WTC11 (cell line): ENCODE results near the gene MAGI3. TPM values are rescaled to one million over a fixed set of nuclear protein-coding genes. Genes with fewer than 3 reads are reported as not detected.

Experiments used
- ATAC-seq: fragments of 200-7000 bp; cut with Tn5 transposase; 2 replicates; pipeline ENCODE4 v1.10.0; 2021; ENCODE audit warnings: mild to moderate bottlenecking, moderate library complexity
- CTCF ChIA-PET: fragments of 300-600 bp; sonication (Branson Sonifier 250); formaldehyde crosslinking; loops from one replicate; lab custom pipeline; 2021; ENCODE audit warnings: antibody characterized with exemption; lab: Charles Lee
- POLR2A ChIA-PET: fragments of 350-600 bp; sonication (Branson Sonifier 250); formaldehyde crosslinking; loops from one replicate; lab custom pipeline; 2021; ENCODE audit warnings: antibody characterized with exemption; lab: Charles Lee
- DNase-seq: peaks from one replicate; pipeline ENCODE4 v3.0.0; 2021; ENCODE audit warnings: low spot score
- H3K27ac Mint-ChIP-seq: 2 replicates; pipeline ENCODE4 v1.8.0; 2021; ENCODE audit warnings: mixed read lengths
- H3K27me3 Mint-ChIP-seq: 2 replicates; pipeline ENCODE4 v1.8.0; 2021; ENCODE audit warnings: low read depth, mild to moderate bottlenecking, moderate library complexity, mixed read lengths
- H3K36me3 Mint-ChIP-seq: 2 replicates; pipeline ENCODE4 v1.8.0; 2021; ENCODE audit warnings: mixed read lengths
- H3K4me1 Mint-ChIP-seq: 2 replicates; pipeline ENCODE4 v1.8.0; 2022; ENCODE audit warnings: mixed read lengths
- H3K4me3 Mint-ChIP-seq: 2 replicates; pipeline ENCODE4 v1.8.0; 2021; ENCODE audit warnings: mild to moderate bottlenecking, moderate library complexity, mixed read lengths
- H3K9me3 Mint-ChIP-seq: 2 replicates; pipeline ENCODE4 v1.8.0; 2021; ENCODE audit warnings: mixed read lengths
- ETV6 ChIP-seq: sonication (generic); formaldehyde crosslinking; IDR thresholded peaks from 2 replicates; pipeline ENCODE4 v1.8.1; 2022; ENCODE audit warnings: mild to moderate bottlenecking, missing genetic modification reagents
- FOXJ3 ChIP-seq: sonication (generic); formaldehyde crosslinking; IDR thresholded peaks from 2 replicates; pipeline ENCODE4 v1.9.0; 2021; ENCODE audit warnings: missing genetic modification reagents, mild to moderate bottlenecking, borderline replicate concordance
- JAZF1 ChIP-seq: fragments of 250-450 bp; sonication (Bioruptor Pico); IDR thresholded peaks from 2 replicates; pipeline ENCODE4 v1.9.0; 2021; ENCODE audit warnings: moderate library complexity, mild to moderate bottlenecking, inconsistent platforms
- MYBL2 ChIP-seq: sonication (generic); formaldehyde crosslinking; IDR thresholded peaks from 2 replicates; pipeline ENCODE4 v1.8.1; 2023; ENCODE audit warnings: mild to moderate bottlenecking, moderate library complexity, missing genetic modification reagents
- NFE2L1 ChIP-seq: sonication (generic); formaldehyde crosslinking; IDR thresholded peaks from 2 replicates; pipeline ENCODE4 v1.8.1; 2023; ENCODE audit warnings: missing genetic modification reagents
- NR1H2 ChIP-seq: sonication (generic); formaldehyde crosslinking; IDR thresholded peaks from 2 replicates; pipeline ENCODE4 v1.9.0; 2021; ENCODE audit warnings: mild to moderate bottlenecking, moderate library complexity, missing genetic modification reagents
- OVOL2 ChIP-seq: fragments of 250-450 bp; sonication (Bioruptor Pico); IDR thresholded peaks from 2 replicates; pipeline ENCODE4 v1.9.0; 2021; ENCODE audit warnings: mild to moderate bottlenecking, borderline replicate concordance
- SMAD3 ChIP-seq: sonication (generic); formaldehyde crosslinking; IDR thresholded peaks from 2 replicates; pipeline ENCODE4 v1.8.0; 2022; ENCODE audit warnings: missing genetic modification reagents, mild to moderate bottlenecking, borderline replicate concordance
- ZNF121 ChIP-seq: sonication (generic); formaldehyde crosslinking; IDR thresholded peaks from 2 replicates; pipeline ENCODE4 v1.8.0; 2023; ENCODE audit warnings: missing genetic modification reagents
- ZNF416 ChIP-seq: fragments of 250-450 bp; sonication (Bioruptor Pico); IDR thresholded peaks from 2 replicates; pipeline ENCODE4 v1.9.0; 2021; ENCODE audit warnings: mild to moderate bottlenecking, inconsistent platforms
- ZNF423 ChIP-seq: fragments of 250-450 bp; sonication (Bioruptor Pico); IDR thresholded peaks from 2 replicates; pipeline ENCODE4 v2.1.2; 2022; ENCODE audit warnings: mild to moderate bottlenecking, moderate library complexity
- total RNA-seq: library from RNA; stranded (reverse); gene quantifications from 3 replicates; pipeline ENCODE4 v1.2.3, GENCODE V29; 2021
- TF ChIP-seq, protein P1 (sequence below): sonication (generic); formaldehyde crosslinking; IDR thresholded peaks from 2 replicates; pipeline ENCODE4 v1.8.1; 2023; ENCODE audit warnings: mild to moderate bottlenecking, missing genetic modification reagents
- TF ChIP-seq, protein P2 (sequence below): fragments of 250-450 bp; sonication (Bioruptor Pico); IDR thresholded peaks from 2 replicates; pipeline ENCODE4 v2.1.2; 2022; ENCODE audit warnings: mild to moderate bottlenecking, moderate library complexity
- TF ChIP-seq, protein P3 (sequence below): sonication (generic); formaldehyde crosslinking; IDR thresholded peaks from 2 replicates; pipeline ENCODE4 v1.8.1; 2023; ENCODE audit warnings: mild to moderate bottlenecking, missing genetic modification reagents, moderate library complexity
- TF ChIP-seq, protein P4 (sequence below): sonication (generic); formaldehyde crosslinking; IDR thresholded peaks from 2 replicates; pipeline ENCODE4 v1.8.1; 2022; ENCODE audit warnings: low read depth, missing genetic modification reagents, borderline replicate concordance
- TF ChIP-seq, protein P5 (sequence below): sonication (generic); formaldehyde crosslinking; IDR thresholded peaks from 2 replicates; pipeline ENCODE4 v1.8.0; 2022; ENCODE audit warnings: mild to moderate bottlenecking, missing genetic modification reagents
- TF ChIP-seq, protein P6 (sequence below): sonication (generic); formaldehyde crosslinking; IDR thresholded peaks from 2 replicates; pipeline ENCODE4 v1.8.0; 2022; ENCODE audit warnings: mild to moderate bottlenecking, missing genetic modification reagents

MAGI3 gene
- total RNA-seq, 1 experiment from 2014 or later, result 9.7 TPM

DNA sequence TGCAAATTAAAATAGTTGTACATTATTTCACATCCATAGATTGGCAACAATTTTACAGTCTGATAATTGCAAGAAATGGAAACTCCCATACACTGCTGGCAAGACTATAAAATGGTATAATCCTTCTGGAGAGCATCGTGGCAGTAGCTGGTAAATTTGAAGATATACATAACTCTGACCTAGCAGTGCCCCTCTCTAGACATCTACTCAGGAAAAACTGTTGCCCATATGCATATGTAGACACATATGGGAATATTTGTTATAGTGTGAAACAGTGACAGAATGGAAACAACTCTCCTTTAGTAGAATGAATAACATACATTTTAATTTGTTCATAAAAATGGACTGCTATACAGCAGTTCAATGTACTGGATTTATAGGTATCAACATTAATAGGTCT is 191.8 kb downstream of the MAGI3 start (continued):
- TF ChIP-seq, protein P1, sequence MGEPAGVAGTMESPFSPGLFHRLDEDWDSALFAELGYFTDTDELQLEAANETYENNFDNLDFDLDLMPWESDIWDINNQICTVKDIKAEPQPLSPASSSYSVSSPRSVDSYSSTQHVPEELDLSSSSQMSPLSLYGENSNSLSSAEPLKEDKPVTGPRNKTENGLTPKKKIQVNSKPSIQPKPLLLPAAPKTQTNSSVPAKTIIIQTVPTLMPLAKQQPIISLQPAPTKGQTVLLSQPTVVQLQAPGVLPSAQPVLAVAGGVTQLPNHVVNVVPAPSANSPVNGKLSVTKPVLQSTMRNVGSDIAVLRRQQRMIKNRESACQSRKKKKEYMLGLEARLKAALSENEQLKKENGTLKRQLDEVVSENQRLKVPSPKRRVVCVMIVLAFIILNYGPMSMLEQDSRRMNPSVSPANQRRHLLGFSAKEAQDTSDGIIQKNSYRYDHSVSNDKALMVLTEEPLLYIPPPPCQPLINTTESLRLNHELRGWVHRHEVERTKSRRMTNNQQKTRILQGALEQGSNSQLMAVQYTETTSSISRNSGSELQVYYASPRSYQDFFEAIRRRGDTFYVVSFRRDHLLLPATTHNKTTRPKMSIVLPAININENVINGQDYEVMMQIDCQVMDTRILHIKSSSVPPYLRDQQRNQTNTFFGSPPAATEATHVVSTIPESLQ, result no peak
- TF ChIP-seq JAZF1 (CRISPR knock-in tag) (no peak), MYBL2 (CRISPR knock-in tag) (no peak), SMAD3 (CRISPR knock-in tag) (no peak), ZNF121 (no peak)
- TF ChIP-seq, protein P2, sequence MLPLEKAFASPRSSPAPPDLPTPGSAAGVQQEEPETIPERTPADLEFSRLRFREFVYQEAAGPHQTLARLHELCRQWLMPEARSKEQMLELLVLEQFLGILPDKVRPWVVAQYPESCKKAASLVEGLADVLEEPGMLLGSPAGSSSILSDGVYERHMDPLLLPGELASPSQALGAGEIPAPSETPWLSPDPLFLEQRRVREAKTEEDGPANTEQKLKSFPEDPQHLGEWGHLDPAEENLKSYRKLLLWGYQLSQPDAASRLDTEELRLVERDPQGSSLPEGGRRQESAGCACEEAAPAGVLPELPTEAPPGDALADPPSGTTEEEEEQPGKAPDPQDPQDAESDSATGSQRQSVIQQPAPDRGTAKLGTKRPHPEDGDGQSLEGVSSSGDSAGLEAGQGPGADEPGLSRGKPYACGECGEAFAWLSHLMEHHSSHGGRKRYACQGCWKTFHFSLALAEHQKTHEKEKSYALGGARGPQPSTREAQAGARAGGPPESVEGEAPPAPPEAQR, result no peak
- TF ChIP-seq, protein P3, sequence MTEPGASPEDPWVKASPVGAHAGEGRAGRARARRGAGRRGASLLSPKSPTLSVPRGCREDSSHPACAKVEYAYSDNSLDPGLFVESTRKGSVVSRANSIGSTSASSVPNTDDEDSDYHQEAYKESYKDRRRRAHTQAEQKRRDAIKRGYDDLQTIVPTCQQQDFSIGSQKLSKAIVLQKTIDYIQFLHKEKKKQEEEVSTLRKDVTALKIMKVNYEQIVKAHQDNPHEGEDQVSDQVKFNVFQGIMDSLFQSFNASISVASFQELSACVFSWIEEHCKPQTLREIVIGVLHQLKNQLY, result no peak
- TF ChIP-seq, all 79 proteins: peak for 0

DNA sequence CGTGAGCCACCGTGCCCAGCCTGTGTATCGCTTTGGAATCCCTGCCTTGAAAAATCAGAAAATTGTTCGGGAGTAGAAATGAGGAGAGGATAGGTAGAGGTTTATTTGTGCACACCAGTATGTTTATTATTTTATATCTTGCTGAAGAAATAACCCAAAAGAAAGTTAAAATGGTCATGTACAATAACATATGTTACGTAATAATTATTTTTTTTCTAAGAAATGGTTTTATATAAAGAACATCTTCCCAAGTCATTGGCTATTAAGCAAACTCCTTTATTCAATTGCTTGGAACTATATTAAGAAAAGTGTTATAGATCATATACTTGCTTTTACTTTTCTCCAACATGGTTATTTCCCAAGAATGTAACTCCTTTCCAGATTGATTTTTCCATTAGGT is 197.2 kb downstream of the MAGI3 start:
- H3K4me1 Mint-ChIP-seq, result peaks cover 3% of the 10 kb centered on the region
- no peak for TF ChIP-seq OVOL2 (CRISPR knock-in tag)
- TF ChIP-seq ETV6 (CRISPR knock-in tag), result no peak
- TF ChIP-seq, protein P4, sequence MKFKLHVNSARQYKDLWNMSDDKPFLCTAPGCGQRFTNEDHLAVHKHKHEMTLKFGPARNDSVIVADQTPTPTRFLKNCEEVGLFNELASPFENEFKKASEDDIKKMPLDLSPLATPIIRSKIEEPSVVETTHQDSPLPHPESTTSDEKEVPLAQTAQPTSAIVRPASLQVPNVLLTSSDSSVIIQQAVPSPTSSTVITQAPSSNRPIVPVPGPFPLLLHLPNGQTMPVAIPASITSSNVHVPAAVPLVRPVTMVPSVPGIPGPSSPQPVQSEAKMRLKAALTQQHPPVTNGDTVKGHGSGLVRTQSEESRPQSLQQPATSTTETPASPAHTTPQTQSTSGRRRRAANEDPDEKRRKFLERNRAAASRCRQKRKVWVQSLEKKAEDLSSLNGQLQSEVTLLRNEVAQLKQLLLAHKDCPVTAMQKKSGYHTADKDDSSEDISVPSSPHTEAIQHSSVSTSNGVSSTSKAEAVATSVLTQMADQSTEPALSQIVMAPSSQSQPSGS (CRISPR knock-in tag), result no peak
- TF ChIP-seq, protein P1, result no peak
- TF ChIP-seq, protein P5, sequence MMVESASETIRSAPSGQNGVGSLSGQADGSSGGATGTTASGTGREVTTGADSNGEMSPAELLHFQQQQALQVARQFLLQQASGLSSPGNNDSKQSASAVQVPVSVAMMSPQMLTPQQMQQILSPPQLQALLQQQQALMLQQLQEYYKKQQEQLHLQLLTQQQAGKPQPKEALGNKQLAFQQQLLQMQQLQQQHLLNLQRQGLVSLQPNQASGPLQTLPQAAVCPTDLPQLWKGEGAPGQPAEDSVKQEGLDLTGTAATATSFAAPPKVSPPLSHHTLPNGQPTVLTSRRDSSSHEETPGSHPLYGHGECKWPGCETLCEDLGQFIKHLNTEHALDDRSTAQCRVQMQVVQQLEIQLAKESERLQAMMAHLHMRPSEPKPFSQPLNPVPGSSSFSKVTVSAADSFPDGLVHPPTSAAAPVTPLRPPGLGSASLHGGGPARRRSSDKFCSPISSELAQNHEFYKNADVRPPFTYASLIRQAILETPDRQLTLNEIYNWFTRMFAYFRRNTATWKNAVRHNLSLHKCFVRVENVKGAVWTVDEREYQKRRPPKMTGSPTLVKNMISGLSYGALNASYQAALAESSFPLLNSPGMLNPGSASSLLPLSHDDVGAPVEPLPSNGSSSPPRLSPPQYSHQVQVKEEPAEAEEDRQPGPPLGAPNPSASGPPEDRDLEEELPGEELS, result no peak
- no peak for TF ChIP-seq FOXJ3
- TF ChIP-seq, protein P3, result no peak
- no peak for TF ChIP-seq NR1H2 (CRISPR knock-in tag)
- TF ChIP-seq, protein P6, sequence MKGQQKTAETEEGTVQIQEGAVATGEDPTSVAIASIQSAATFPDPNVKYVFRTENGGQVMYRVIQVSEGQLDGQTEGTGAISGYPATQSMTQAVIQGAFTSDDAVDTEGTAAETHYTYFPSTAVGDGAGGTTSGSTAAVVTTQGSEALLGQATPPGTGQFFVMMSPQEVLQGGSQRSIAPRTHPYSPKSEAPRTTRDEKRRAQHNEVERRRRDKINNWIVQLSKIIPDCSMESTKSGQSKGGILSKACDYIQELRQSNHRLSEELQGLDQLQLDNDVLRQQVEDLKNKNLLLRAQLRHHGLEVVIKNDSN (CRISPR knock-in tag), result no peak
- no peak for TF ChIP-seq SMAD3 (CRISPR knock-in tag)
- TF ChIP-seq NFE2L1 (CRISPR knock-in tag), result no peak
- TF ChIP-seq ZNF423 (CRISPR knock-in tag), result no peak
- no peak for TF ChIP-seq ZNF416
- no peaks in the 10 kb centered on the region for H3K27me3 Mint-ChIP-seq
- H3K9me3 Mint-ChIP-seq, result no peaks in the 10 kb centered on the region
- H3K27ac Mint-ChIP-seq, result no peak overlapping the region
- ATAC-seq (no peak), DNase-seq (no peak)
- no peak overlapping the region for H3K4me3 Mint-ChIP-seq
- no peaks in the 10 kb centered on the region for H3K36me3 Mint-ChIP-seq
- ChIA-PET POLR2A (no interaction called here), CTCF (no interaction called here)
